K562 (cell line): ENCODE data around the gene SLC16A12. TPM values are rescaled to one million over a fixed set of nuclear protein-coding genes. Genes with fewer than 3 reads are reported as not detected.

Experiments used
- ATAC-seq: fragments of 200-7000 bp; cut with Tn5 transposase; 3 replicates; pipeline ENCODE4 v1.9.1; 2020; ENCODE audit warnings: moderate library complexity
- BruUV-seq: library from RNA; stranded (reverse); fragments of 400-500 nt; replicated peaks from 2 replicates; lab custom pipeline; 2021; lab: Mats Ljungman, UMichigan
- CTCF ChIA-PET: fragments of 300-600 bp; formaldehyde crosslinking; extraction: SDS; loops from one replicate; lab custom pipeline; 2021; ENCODE audit warnings: low intra/inter-chr PET ratio; lab: Yijun Ruan, JAX
- POLR2A ChIA-PET: fragments of 300-600, 350-650 bp; sonication (Branson Sonifier 250); formaldehyde crosslinking; extraction: SDS; loops from one replicate; lab custom pipeline; 2021; ENCODE audit warnings: antibody characterized with exemption, inconsistent platforms; lab: Yijun Ruan, JAX
- DNase-seq, 4 experiments: peaks; one replicate each; pipeline versions ENCODE4 v3.0.0 to v3.0.0-alpha.2; 2011 to 2018; ENCODE audit warnings: low spot score in 3 of 4, mixed read lengths in 3 of 4; ENCODE audit errors: extremely low read depth in 1 of 4
- FAIRE-seq: peaks from 2 replicates; lab custom pipeline; 2011; peaks lifted over from hg19 to GRCh38; lab: Jason Lieb, UNC
- H2AFZ ChIP-seq: 2 replicates; pipeline ENCODE4 v1.6.0; 2011; ENCODE audit warnings: low read depth, low read length, control low read depth, inconsistent platforms
- H3K27ac ChIP-seq: fragments of 200-600 bp; 3 replicates; pipeline ENCODE4 v1.8.0; 2011; ENCODE audit warnings: low read depth, mild to moderate bottlenecking, control low read depth, inconsistent platforms, low read length, moderate library complexity, mixed read lengths; ENCODE audit errors: extremely low read depth
- H3K27me3 ChIP-seq, 2 experiments: fragments of 300-600 bp in 1 of 2; 2 replicates in 1 of 2; 3 replicates in 1 of 2; pipeline versions ENCODE4 v1.6.0 to v1.8.0; 2011; ENCODE audit warnings: inconsistent platforms in 2 of 2, low read length in 2 of 2, mild to moderate bottlenecking in 1 of 2, mixed read lengths in 1 of 2, moderate library complexity in 1 of 2; ENCODE audit not compliant: control insufficient read depth in 2 of 2, insufficient read depth in 2 of 2
- H3K36me3 ChIP-seq: fragments of 300-600 bp; 3 replicates; pipeline ENCODE4 v1.8.0; 2011; ENCODE audit warnings: mild to moderate bottlenecking, low read length, inconsistent platforms; ENCODE audit not compliant: control insufficient read depth, insufficient read depth
- H3K4me1 ChIP-seq, 2 experiments: fragments of 200-600 bp in 1 of 2; replicated peaks in 1 of 2; 2 replicates in 1 of 2; 3 replicates in 1 of 2; pipeline versions ENCODE4 v1.5.1 to v1.8.0; 2011; ENCODE audit warnings: inconsistent platforms in 2 of 2, low read length in 2 of 2, mild to moderate bottlenecking in 1 of 2, mixed read lengths in 1 of 2, moderate library complexity in 1 of 2; ENCODE audit not compliant: control insufficient read depth in 2 of 2, insufficient read depth in 2 of 2
- H3K4me2 ChIP-seq: 2 replicates; pipeline ENCODE4 v1.6.1; 2011; ENCODE audit warnings: low read length, control low read depth, inconsistent platforms, mixed read lengths; ENCODE audit not compliant: insufficient read depth
- H3K4me3 ChIP-seq: fragments of 200-600 bp; sonication (generic), shearing (Covaris generic); 2 replicates; pipeline ENCODE4 v1.5.1; 2016; ENCODE audit warnings: control low read depth, inconsistent platforms
- H3K79me2 ChIP-seq: fragments of 200-600 bp; 3 replicates; pipeline ENCODE4 v1.8.0; 2011; ENCODE audit warnings: low read length, inconsistent platforms; ENCODE audit not compliant: control insufficient read depth, insufficient read depth
- H3K9ac ChIP-seq, 2 experiments: 2 replicates each; pipeline versions ENCODE4 v1.6.0 to v1.6.1; 2011; ENCODE audit warnings: low read depth in 2 of 2, low read length in 2 of 2, control low read depth in 1 of 2, inconsistent platforms in 1 of 2, mild to moderate bottlenecking in 1 of 2, mixed read lengths in 1 of 2; ENCODE audit not compliant: insufficient read depth in 1 of 2
- H3K9me1 ChIP-seq: one replicate; pipeline ENCODE4 v1.6.0; 2011; ENCODE audit warnings: inconsistent platforms, mild to moderate bottlenecking, low read length, moderate library complexity; ENCODE audit not compliant: control insufficient read depth, insufficient read depth
- H3K9me3 ChIP-seq: replicated peaks from 2 replicates; pipeline ENCODE4 v1.5.1; 2011; ENCODE audit warnings: low read depth, low read length, inconsistent platforms; ENCODE audit not compliant: control insufficient read depth, insufficient read depth
- H4K20me1 ChIP-seq: replicated peaks from 2 replicates; pipeline ENCODE4 v1.6.1; 2011; ENCODE audit warnings: low read length, inconsistent platforms, mixed read lengths; ENCODE audit not compliant: control insufficient read depth, insufficient read depth
- E2F5 ChIP-seq: sonication (generic); formaldehyde crosslinking; IDR thresholded peaks from 2 replicates; pipeline ENCODE4 v1.8.0; 2022; ENCODE audit warnings: mild to moderate bottlenecking, missing genetic modification reagents
- HDAC6 ChIP-seq: IDR thresholded peaks from 2 replicates; pipeline ENCODE4 v1.6.1; 2012; ENCODE audit warnings: low read depth, mild to moderate bottlenecking, control low read depth, inconsistent platforms, low read length, moderate library complexity
- NR2F6 ChIP-seq: fragments of 450-650 bp; formaldehyde crosslinking; IDR thresholded peaks from 2 replicates; pipeline ENCODE4 v1.4.0; 2020; ENCODE audit warnings: mild to moderate bottlenecking
- POLR2A ChIP-seq: fragments of 450-650 bp; conservative IDR thresholded peaks from 2 replicates; pipeline ENCODE4 v1.6.1; 2016
- POLR2AphosphoS2 ChIP-seq: IDR thresholded peaks from 2 replicates; pipeline ENCODE4 v1.6.1; 2012; ENCODE audit warnings: low read length, improper control_type of control experiment
- TAF1 ChIP-seq: IDR thresholded peaks from 2 replicates; pipeline ENCODE4 v1.6.1; 2011; ENCODE audit warnings: mild to moderate bottlenecking, low read length, moderate library complexity; ENCODE audit not compliant: insufficient read depth, control insufficient read depth, severe bottlenecking; ENCODE audit errors: extremely low read depth
- TSHZ1 ChIP-seq: fragments of 250-450 bp; sonication (Bioruptor Pico); IDR thresholded peaks from 2 replicates; pipeline ENCODE4 v1.4.0; 2020; ENCODE audit warnings: mild to moderate bottlenecking, moderate library complexity
- ZNF124 ChIP-seq: sonication (generic); formaldehyde crosslinking; IDR thresholded peaks from 2 replicates; pipeline ENCODE4 v1.8.1; 2022; ENCODE audit warnings: missing genetic modification reagents
- ZNF311 ChIP-seq: fragments of 250-450 bp; sonication (Bioruptor Pico); IDR thresholded peaks from 2 replicates; pipeline ENCODE4 v1.4.0; 2020; ENCODE audit warnings: mild to moderate bottlenecking, moderate library complexity
- ZNF644 ChIP-seq: fragments of 200-800 bp; sonication (Bioruptor generic); IDR thresholded peaks from 2 replicates; pipeline ENCODE4 v1.6.1; 2016; ENCODE audit warnings: low read depth, missing genetic modification characterization, missing compliant biosample characterization
- ZNF79 ChIP-seq: fragments of 250-450 bp; sonication (Bioruptor Pico); IDR thresholded peaks from 2 replicates; pipeline ENCODE4 v1.4.0; 2020; ENCODE audit warnings: low read depth, mild to moderate bottlenecking, moderate library complexity
- WGBS: fragments of 100-300 bp; shearing (Covaris generic); methylation state at CpG from one replicate; pipeline ENCODE4 v1.1.6; 2016; ENCODE audit warnings: low coverage, mixed read lengths; ENCODE audit not compliant: insufficient coverage; ENCODE audit errors: missing lambda C conversion rate; 5-methylcytosine and 5-hydroxymethylcytosine counted together
- in situ Hi-C: fragments of 300-500 bp; cut with MboI; formaldehyde crosslinking; loops from 4 replicates; pipeline ENCODE4 v1.15.0; 2018; ENCODE audit warnings: inconsistent platforms, mixed read lengths
- intact Hi-C: fragments of 100-400 bp; cut with micrococcal nuclease; formaldehyde crosslinking; loops from 2 replicates; pipeline ENCODE4 v1.14.2; 2022
- polyA plus RNA-seq, 8 experiments: library from polyadenylated mRNA; depleted of rRNA in 4 of 8; stranded (reverse) in 5 of 8; unstranded in 3 of 8; fragments of >200 nt; fragmentation: Nextera tagmentation in 2 of 8; fragmentation: Illumina TruSeq in 1 of 8; extraction: Ambion mirVana in 2 of 8; extraction: Trizol in 1 of 8; gene quantifications; 2 replicates each; pipeline versions ENCODE4 v1.2.1 to v1.2.3, GENCODE V29; 2011 to 2014; ENCODE audit warnings: inconsistent platforms in 1 of 8, missing spikeins in 1 of 8
- total RNA-seq, 7 experiments: library from RNA; depleted of rRNA in 6 of 7; stranded (reverse); fragments of >200 nt in 6 of 7; fragmentation: Illumina TruSeq in 2 of 7; extraction: Trizol in 2 of 7; gene quantifications; 2 replicates each; pipeline versions ENCODE4 v1.2.1 to v1.2.3, GENCODE V29; 2011 to 2021; ENCODE audit warnings: low replicate concordance in 1 of 7

The SLC16A12 gene
- total and polyA plus RNA-seq, 9 of the 15 experiments (the other 6 are each of a cell fraction or from before 2014, with no cell fraction given) = not detected

GRCh38 chr10:89494068-89494467 is 41.3 kb downstream of the SLC16A12 start:
- 0% methylated on average over 5 of the region's 5 CpGs for WGBS
- Histone ChIP-seq H4K20me1 (no peaks in the 10 kb centered on the region), H3K4me3 (no peak overlapping the region), H3K27me3 (no peaks in the 10 kb centered on the region), H3K27ac (no peak overlapping the region), H3K9me3 (no peaks in the 10 kb centered on the region), H3K9ac (no peak overlapping the region), H3K4me1 (no peaks in the 10 kb centered on the region), H3K4me2 (no peak overlapping the region), H2AFZ (no peak overlapping the region), H3K36me3 (no peaks in the 10 kb centered on the region), H3K79me2 (no peaks in the 10 kb centered on the region)
- intact Hi-C loops (no loop called here), in situ Hi-C loops (no loop called here)
- no peak for DNase-seq
- BruUV-seq = no TSS peak
- FAIRE-seq = no peak
- no peak for ATAC-seq
- ChIA-PET CTCF (no interaction called here), POLR2A (no interaction called here)
- TF ChIP-seq POLR2AphosphoS2 (no peak), E2F5 (no peak), ZNF79 (CRISPR knock-in tag) (no peak), ZNF311 (CRISPR knock-in tag) (no peak), HDAC6 (no peak), ZNF124 (CRISPR knock-in tag) (no peak), ZNF644 (no peak), POLR2A (no peak), NR2F6 (no peak), TSHZ1 (CRISPR knock-in tag) (no peak), TAF1 (no peak)
- TF ChIP-seq, all 486 proteins: peak for 0
- no peaks in the 10 kb centered on the region for H3K9me1 ChIP-seq
